HL-60 (cell line): ENCODE data around the gene TTC31.

ENCODE experiments used
- CTCF ChIP-seq: IDR thresholded peaks from one replicate; pipeline ENCODE4 v1.5.1; 2011; ENCODE audit warnings: low read length, control low read depth, inconsistent platforms; ENCODE audit not compliant: insufficient read depth
- POLR2AphosphoS5 ChIP-seq: IDR thresholded peaks from 2 replicates; pipeline ENCODE4 v1.6.1; 2012; ENCODE audit warnings: low read depth

- no peak for TF ChIP-seq CTCF
- TF ChIP-seq POLR2AphosphoS5: no peak
These were observed 43.0 kb upstream of the TTC31 start for GRCh38 chr2:74439803-74440377.
